H1 (cell line): ENCODE measurements around the gene SLC35F6. TPM values are rescaled to one million over a fixed set of nuclear protein-coding genes. Genes with fewer than 3 reads are reported as not detected.

Source experiments
- CTCF ChIA-PET: fragments of 300-600 bp; sonication (Branson Sonifier 250); formaldehyde crosslinking; loops from one replicate; lab custom pipeline; 2021; ENCODE audit not compliant: partially characterized antibody; lab: Charles Lee
- POLR2A ChIA-PET: fragments of 300-600 bp; sonication (Branson Sonifier 250); formaldehyde crosslinking; loops from one replicate; lab custom pipeline; 2021; ENCODE audit warnings: inconsistent platforms; ENCODE audit not compliant: partially characterized antibody; lab: Charles Lee
- DNase-seq, 2 experiments: peaks; one replicate each; pipeline versions ENCODE4 v3.0.0 to v3.0.0-alpha.2; 2010 to 2022; ENCODE audit warnings: low spot score in 2 of 2, low read depth in 1 of 2, mixed read lengths in 1 of 2
- FAIRE-seq: peaks from 2 replicates; lab custom pipeline; 2011; peaks lifted over from hg19 to GRCh38; lab: Jason Lieb, UNC
- H2AFZ ChIP-seq: 2 replicates; pipeline ENCODE4 v1.8.1; 2012; ENCODE audit warnings: low read length, inconsistent platforms
- H2AK5ac ChIP-seq: 2 replicates; pipeline ENCODE4 v1.6.1; 2013; ENCODE audit warnings: low read depth, low read length
- H2BK120ac ChIP-seq: replicated peaks from 2 replicates; pipeline ENCODE3; 2013; ENCODE audit warnings: low read depth, low read length, inconsistent platforms
- H2BK12ac ChIP-seq: 2 replicates; pipeline ENCODE4 v1.6.1; 2013; ENCODE audit warnings: low read depth, low read length
- H2BK15ac ChIP-seq: 2 replicates; pipeline ENCODE4 v1.6.1; 2013; ENCODE audit warnings: low read length
- H2BK20ac ChIP-seq: 2 replicates; pipeline ENCODE4 v1.6.1; 2013; ENCODE audit warnings: low read length
- H2BK5ac ChIP-seq: 2 replicates; pipeline ENCODE4 v1.6.1; 2013; ENCODE audit warnings: low read depth, low read length
- H3K14ac ChIP-seq: 2 replicates; pipeline ENCODE4 v1.6.1; 2013; ENCODE audit warnings: inconsistent platforms; ENCODE audit not compliant: insufficient read length
- H3K18ac ChIP-seq: 2 replicates; pipeline ENCODE4 v1.6.1; 2013; ENCODE audit warnings: low read length; ENCODE audit errors: extremely low read depth
- H3K23ac ChIP-seq: 2 replicates; pipeline ENCODE4 v1.6.1; 2013; ENCODE audit warnings: inconsistent platforms; ENCODE audit not compliant: insufficient read length
- H3K23me2 ChIP-seq: 2 replicates; pipeline ENCODE4 v1.6.1; 2013; ENCODE audit warnings: low read depth, low read length
- H3K27ac ChIP-seq: 2 replicates; pipeline ENCODE4 v1.6.1; 2011; ENCODE audit warnings: low read depth, low read length, inconsistent platforms
- H3K27me3 ChIP-seq, 4 experiments: replicated peaks in 1 of 4; 1 replicate in 1 of 4; 2 replicates in 3 of 4; pipeline versions ENCODE4 v1.6.1 to v1.8.1; 2011 to 2013; ENCODE audit warnings: low read length in 3 of 4, mild to moderate bottlenecking in 3 of 4, inconsistent platforms in 2 of 4, mixed read lengths in 2 of 4, moderate library complexity in 1 of 4; ENCODE audit not compliant: control insufficient read depth in 3 of 4, insufficient read depth in 3 of 4; ENCODE audit errors: extremely low read depth in 1 of 4
- H3K36me3 ChIP-seq, 4 experiments: 2 replicates each; pipeline versions ENCODE4 v1.6.1 to v1.8.1; 2011 to 2013; ENCODE audit warnings: mild to moderate bottlenecking in 4 of 4, low read length in 3 of 4, moderate library complexity in 2 of 4, control low read depth in 1 of 4, inconsistent platforms in 1 of 4; ENCODE audit not compliant: insufficient read depth in 4 of 4, control insufficient read depth in 2 of 4
- H3K4ac ChIP-seq: replicated peaks from 2 replicates; pipeline ENCODE3; 2013; ENCODE audit warnings: low read length, low read depth, mixed read lengths, inconsistent platforms; ENCODE audit not compliant: insufficient read length
- H3K4me1 ChIP-seq, 4 experiments: replicated peaks in 1 of 4; 1 replicate in 1 of 4; 2 replicates in 3 of 4; pipeline versions ENCODE4 v1.6.1 to v1.8.1; 2011 to 2013; ENCODE audit warnings: low read length in 3 of 4, inconsistent platforms in 2 of 4, mixed read lengths in 1 of 4; ENCODE audit not compliant: insufficient read depth in 4 of 4, control insufficient read depth in 3 of 4
- H3K4me2 ChIP-seq, 2 experiments: 2 replicates each; pipeline versions ENCODE4 v1.6.1 to v1.8.1; 2011 to 2013; ENCODE audit warnings: low read depth in 2 of 2, low read length in 2 of 2, control low read depth in 1 of 2, inconsistent platforms in 1 of 2, mild to moderate bottlenecking in 1 of 2; ENCODE audit not compliant: insufficient read depth in 1 of 2
- H3K4me3 ChIP-seq, 4 experiments: fragments of 200-600, 300-600 bp in 1 of 4; sonication (generic), shearing (Covaris generic), sonication (Bioruptor Twin) in 1 of 4; 2 replicates each; pipeline versions ENCODE4 v1.5.1 to v1.8.1; 2011 to 2016; ENCODE audit warnings: low read length in 4 of 4, low read depth in 3 of 4, control low read depth in 2 of 4, inconsistent platforms in 2 of 4, mild to moderate bottlenecking in 2 of 4, mixed read lengths in 1 of 4, moderate library complexity in 1 of 4; ENCODE audit not compliant: insufficient read depth in 2 of 4; ENCODE audit errors: extremely low read depth in 1 of 4
- H3K56ac ChIP-seq: replicated peaks from 2 replicates; pipeline ENCODE3; 2013; ENCODE audit warnings: low read depth, mild to moderate bottlenecking, mixed read lengths, low read length, inconsistent platforms; ENCODE audit not compliant: insufficient read length
- H3K79me1 ChIP-seq: 2 replicates; pipeline ENCODE4 v1.6.1; 2013; ENCODE audit warnings: low read depth, low read length, control low read depth
- H3K79me2 ChIP-seq, 2 experiments: 2 replicates each; pipeline versions ENCODE4 v1.6.1 to v1.8.1; 2012 to 2013; ENCODE audit warnings: low read length in 2 of 2, mild to moderate bottlenecking in 2 of 2, inconsistent platforms in 1 of 2; ENCODE audit not compliant: insufficient read depth in 2 of 2, control insufficient read depth in 1 of 2
- H3K9ac ChIP-seq, 4 experiments: replicated peaks in 1 of 4; 1 replicate in 1 of 4; 2 replicates in 3 of 4; pipeline versions ENCODE4 v1.6.1 to v1.8.1; 2011 to 2013; ENCODE audit warnings: low read depth in 3 of 4, low read length in 3 of 4, control low read depth in 2 of 4, mild to moderate bottlenecking in 2 of 4, moderate library complexity in 2 of 4, inconsistent platforms in 1 of 4; ENCODE audit errors: extremely low read depth in 1 of 4
- H3K9me3 ChIP-seq, 2 experiments: 2 replicates each; pipeline versions ENCODE4 v1.6.1 to v1.8.1; 2012 to 2013; ENCODE audit warnings: mild to moderate bottlenecking in 2 of 2, moderate library complexity in 2 of 2, control low read depth in 1 of 2, inconsistent platforms in 1 of 2, low read depth in 1 of 2, low read length in 1 of 2, mixed read lengths in 1 of 2; ENCODE audit not compliant: insufficient read depth in 2 of 2
- H4K20me1 ChIP-seq, 2 experiments: replicated peaks in 1 of 2; 2 replicates each; pipeline versions ENCODE3 to v1.8.1; 2011 to 2013; ENCODE audit warnings: inconsistent platforms in 2 of 2, low read length in 2 of 2, mild to moderate bottlenecking in 1 of 2; ENCODE audit not compliant: insufficient read depth in 2 of 2, control insufficient read depth in 1 of 2
- H4K5ac ChIP-seq: 2 replicates; pipeline ENCODE4 v1.6.1; 2013; ENCODE audit warnings: low read length, low read depth, mixed read lengths, inconsistent platforms; ENCODE audit not compliant: insufficient read length
- H4K8ac ChIP-seq: 2 replicates; pipeline ENCODE4 v1.8.0; 2013; ENCODE audit warnings: mild to moderate bottlenecking, moderate library complexity, low read length, inconsistent platforms; ENCODE audit not compliant: insufficient read depth; ENCODE audit errors: extremely low read depth
- H4K91ac ChIP-seq: replicated peaks from 2 replicates; pipeline ENCODE3; 2013; ENCODE audit warnings: low read length, mixed read lengths, inconsistent platforms; ENCODE audit not compliant: insufficient read length
- ASH2L ChIP-seq: fragments of 200-600, 300-600 bp; sonication (generic); IDR thresholded peaks from one replicate; pipeline ENCODE4 v1.7.1; 2017; ENCODE audit warnings: low read length
- CBX5 ChIP-seq: fragments of 300-800, 300-1000 bp; sonication (generic); IDR thresholded peaks from 2 replicates; pipeline ENCODE4 v1.7.1; 2016; ENCODE audit warnings: antibody characterized with exemption, low read length, low read depth
- GABPA ChIP-seq: IDR thresholded peaks from 2 replicates; pipeline ENCODE4 v1.6.1; 2011; ENCODE audit warnings: mild to moderate bottlenecking, low read length, moderate library complexity, borderline replicate concordance; ENCODE audit not compliant: insufficient read depth
- SP2 ChIP-seq: IDR thresholded peaks from 2 replicates; pipeline ENCODE4 v1.6.1; 2012; ENCODE audit warnings: mild to moderate bottlenecking, low read length, inconsistent platforms
- SP4 ChIP-seq: IDR thresholded peaks from 2 replicates; pipeline ENCODE4 v1.6.1; 2012; ENCODE audit warnings: low read length, inconsistent platforms
- TEAD4 ChIP-seq: IDR thresholded peaks from 2 replicates; pipeline ENCODE4 v1.6.1; 2012; ENCODE audit warnings: low read depth, low read length, inconsistent platforms, mixed read lengths
- WGBS, 2 experiments: shearing (Covaris generic) in 1 of 2; methylation state at CpG; one replicate each; pipeline versions ENCODE4 v1.1.6 to v1.1.7; 2013 to 2015; ENCODE audit warnings: low lambda C conversion rate in 2 of 2, mixed read lengths in 2 of 2, inconsistent platforms in 1 of 2, low coverage in 1 of 2, missing lambda C conversion rate in 1 of 2; ENCODE audit not compliant: insufficient replicate concordance in 2 of 2, insufficient coverage in 1 of 2, insufficient read length in 1 of 2; ENCODE audit errors: extremely low coverage in 1 of 2, missing lambda C conversion rate in 1 of 2; 5-methylcytosine and 5-hydroxymethylcytosine counted together
- polyA plus RNA-seq, 7 experiments: library from polyadenylated mRNA; depleted of rRNA in 3 of 7; stranded (reverse) in 5 of 7; unstranded in 2 of 7; fragments of >200 nt in 5 of 7; fragments of 200-250 nt in 2 of 7; gene quantifications; 1 replicate in 5 of 7; 2 replicates in 1 of 7; 4 replicates in 1 of 7; pipeline versions ENCODE4 v1.2.1 to v1.2.3, GENCODE V29; 2011 to 2013; ENCODE audit warnings: missing spikeins in 2 of 7, mixed read lengths in 2 of 7
- total RNA-seq: library from RNA; stranded (reverse); fragmentation: NEBNext Ultra II Directional; extraction: Animal tissue kit (Norgen Biotek cat#: 25700); gene quantifications from 2 replicates; pipeline ENCODE4 v1.2.1, GENCODE V29; 2021

The SLC35F6 gene
- total and polyA plus RNA-seq, 2 of the 8 experiments (the other 6 are each of a cell fraction or from before 2014, with no cell fraction given) = 11.2 to 13.5 TPM

DNA sequence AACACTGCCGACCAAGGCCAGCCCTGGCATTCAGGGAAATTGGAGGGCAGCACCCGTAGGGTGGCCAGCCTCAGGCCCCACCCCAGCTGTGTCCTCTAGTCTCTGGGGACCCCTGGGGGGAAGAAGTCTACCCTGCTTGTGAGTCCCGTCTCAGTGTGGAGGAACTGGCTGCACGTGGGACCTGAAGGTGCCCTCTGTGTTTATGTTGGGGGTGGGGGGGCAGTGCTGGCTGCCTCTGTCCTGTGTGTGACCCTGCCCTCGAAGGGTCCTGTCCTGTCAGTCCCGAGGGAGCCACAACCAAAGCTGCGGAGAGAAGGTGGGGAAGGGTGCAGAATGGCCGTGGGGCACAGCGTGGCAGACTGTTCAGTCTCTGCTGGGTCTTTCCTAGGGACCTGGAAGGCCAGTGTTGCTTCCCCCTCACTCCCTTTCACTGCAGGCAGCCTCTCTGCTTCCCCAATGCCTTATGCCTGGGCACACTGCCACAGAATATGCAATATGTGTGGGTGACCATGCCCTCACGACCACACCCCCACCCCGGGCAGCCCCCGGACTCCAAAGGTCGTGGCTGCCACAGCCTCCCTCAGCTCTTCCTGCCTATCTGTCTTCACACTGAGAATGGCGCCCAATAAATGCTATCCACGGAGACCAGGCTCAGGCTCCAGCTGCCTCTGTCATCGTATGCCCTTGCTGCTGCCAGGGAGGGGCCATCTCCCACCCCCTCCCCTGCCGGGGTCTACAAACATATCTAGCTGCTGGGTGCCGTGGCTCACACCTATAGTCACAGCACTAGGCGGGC is 33.3 kb upstream of the SLC35F6 start:
- Histone ChIP-seq H3K4ac (no peak overlapping the region), H2BK120ac (no peak overlapping the region), H2BK20ac (no peak overlapping the region), H3K4me1 (no peaks in the 10 kb centered on the region), H4K8ac (peak overlapping the region; percentile 43; the same call in 1 of the 2 replicates), H3K9ac (no peak overlapping the region), H4K5ac (no peak overlapping the region), H2BK12ac (no peak overlapping the region), H3K4me2 (no peak overlapping the region), H4K91ac (no peak overlapping the region), H3K56ac (no peak overlapping the region), H3K14ac (no peak overlapping the region), H3K4me3 (no peak overlapping the region), H2BK5ac (no peak overlapping the region), H3K36me3 (no peaks in the 10 kb centered on the region), H4K20me1 (no peaks in the 10 kb centered on the region), H3K79me1 (no peaks in the 10 kb centered on the region), H3K27me3 (no peaks in the 10 kb centered on the region; a peak in 1 of 7 replicates), H3K9me3 (no peaks in the 10 kb centered on the region), H3K79me2 (no peaks in the 10 kb centered on the region), H3K27ac (no peak overlapping the region), H2AK5ac (no peak overlapping the region), H3K23me2 (no peaks in the 10 kb centered on the region; the same call in 1 of the 2 replicates), H3K23ac (no peak overlapping the region), H3K18ac (no peak overlapping the region), H2BK15ac (no peak overlapping the region), H2AFZ (no peak overlapping the region)
- DNase-seq (no peak), FAIRE-seq (no peak)
- POLR2A ChIA-PET = interaction anchor here (0.7 kb wide), 1 partner anchor 15 kb away, joined by 3 read pairs; no protein-coding TSS in a partner anchor
- TF ChIP-seq GABPA (no peak), SP2 (no peak), CBX5 (no peak), ASH2L (no peak), SP4 (no peak), TEAD4 (no peak)
- 85% methylated on average over 19 of the region's 19 CpGs; no CpG with 5 or more reads in 1 of the 2 experiments for WGBS, 2 experiments
- CTCF ChIA-PET = interaction anchor here (0.5 to 7.5 kb wide), 11 partner anchors 9 to 229 kb away, joined by 3 to 67 read pairs (median 4); no protein-coding TSS in a partner anchor
